K562 (cell line): ENCODE data around the gene VTA1. TPM values are rescaled to one million over a fixed set of nuclear protein-coding genes. Genes with fewer than 3 reads are reported as not detected.

ENCODE experiments used
- ATAC-seq: fragments of 200-7000 bp; cut with Tn5 transposase; 3 replicates; pipeline ENCODE4 v1.9.1; 2020; ENCODE audit warnings: moderate library complexity
- BruUV-seq: library from RNA; stranded (reverse); fragments of 400-500 nt; replicated peaks from 2 replicates; lab custom pipeline; 2021; lab: Mats Ljungman, UMichigan
- CTCF ChIA-PET: fragments of 300-600 bp; formaldehyde crosslinking; extraction: SDS; loops from one replicate; lab custom pipeline; 2021; ENCODE audit warnings: low intra/inter-chr PET ratio; lab: Yijun Ruan, JAX
- POLR2A ChIA-PET: fragments of 300-600, 350-650 bp; sonication (Branson Sonifier 250); formaldehyde crosslinking; extraction: SDS; loops from one replicate; lab custom pipeline; 2021; ENCODE audit warnings: antibody characterized with exemption, inconsistent platforms; lab: Yijun Ruan, JAX
- DNase-seq, 4 experiments: peaks; one replicate each; pipeline versions ENCODE4 v3.0.0 to v3.0.0-alpha.2; 2011 to 2018; ENCODE audit warnings: low spot score in 3 of 4, mixed read lengths in 3 of 4; ENCODE audit errors: extremely low read depth in 1 of 4
- FAIRE-seq: peaks from 2 replicates; lab custom pipeline; 2011; peaks lifted over from hg19 to GRCh38; lab: Jason Lieb, UNC
- H2AFZ ChIP-seq: 2 replicates; pipeline ENCODE4 v1.6.0; 2011; ENCODE audit warnings: low read depth, low read length, control low read depth, inconsistent platforms
- H3K27ac ChIP-seq: fragments of 200-600 bp; 3 replicates; pipeline ENCODE4 v1.8.0; 2011; ENCODE audit warnings: low read depth, mild to moderate bottlenecking, control low read depth, inconsistent platforms, low read length, moderate library complexity, mixed read lengths; ENCODE audit errors: extremely low read depth
- H3K27me3 ChIP-seq, 2 experiments: fragments of 300-600 bp in 1 of 2; 2 replicates in 1 of 2; 3 replicates in 1 of 2; pipeline versions ENCODE4 v1.6.0 to v1.8.0; 2011; ENCODE audit warnings: inconsistent platforms in 2 of 2, low read length in 2 of 2, mild to moderate bottlenecking in 1 of 2, mixed read lengths in 1 of 2, moderate library complexity in 1 of 2; ENCODE audit not compliant: control insufficient read depth in 2 of 2, insufficient read depth in 2 of 2
- H3K36me3 ChIP-seq: fragments of 300-600 bp; 3 replicates; pipeline ENCODE4 v1.8.0; 2011; ENCODE audit warnings: mild to moderate bottlenecking, low read length, inconsistent platforms; ENCODE audit not compliant: control insufficient read depth, insufficient read depth
- H3K4me1 ChIP-seq, 2 experiments: fragments of 200-600 bp in 1 of 2; replicated peaks in 1 of 2; 2 replicates in 1 of 2; 3 replicates in 1 of 2; pipeline versions ENCODE4 v1.5.1 to v1.8.0; 2011; ENCODE audit warnings: inconsistent platforms in 2 of 2, low read length in 2 of 2, mild to moderate bottlenecking in 1 of 2, mixed read lengths in 1 of 2, moderate library complexity in 1 of 2; ENCODE audit not compliant: control insufficient read depth in 2 of 2, insufficient read depth in 2 of 2
- H3K4me2 ChIP-seq: 2 replicates; pipeline ENCODE4 v1.6.1; 2011; ENCODE audit warnings: low read length, control low read depth, inconsistent platforms, mixed read lengths; ENCODE audit not compliant: insufficient read depth
- H3K4me3 ChIP-seq: fragments of 200-600 bp; sonication (generic), shearing (Covaris generic); 2 replicates; pipeline ENCODE4 v1.5.1; 2016; ENCODE audit warnings: control low read depth, inconsistent platforms
- H3K79me2 ChIP-seq: fragments of 200-600 bp; 3 replicates; pipeline ENCODE4 v1.8.0; 2011; ENCODE audit warnings: low read length, inconsistent platforms; ENCODE audit not compliant: control insufficient read depth, insufficient read depth
- H3K9ac ChIP-seq, 2 experiments: 2 replicates each; pipeline versions ENCODE4 v1.6.0 to v1.6.1; 2011; ENCODE audit warnings: low read depth in 2 of 2, low read length in 2 of 2, control low read depth in 1 of 2, inconsistent platforms in 1 of 2, mild to moderate bottlenecking in 1 of 2, mixed read lengths in 1 of 2; ENCODE audit not compliant: insufficient read depth in 1 of 2
- H3K9me1 ChIP-seq: one replicate; pipeline ENCODE4 v1.6.0; 2011; ENCODE audit warnings: inconsistent platforms, mild to moderate bottlenecking, low read length, moderate library complexity; ENCODE audit not compliant: control insufficient read depth, insufficient read depth
- H3K9me3 ChIP-seq: replicated peaks from 2 replicates; pipeline ENCODE4 v1.5.1; 2011; ENCODE audit warnings: low read depth, low read length, inconsistent platforms; ENCODE audit not compliant: control insufficient read depth, insufficient read depth
- H4K20me1 ChIP-seq: replicated peaks from 2 replicates; pipeline ENCODE4 v1.6.1; 2011; ENCODE audit warnings: low read length, inconsistent platforms, mixed read lengths; ENCODE audit not compliant: control insufficient read depth, insufficient read depth
- BHLHE40 ChIP-seq: IDR thresholded peaks from 2 replicates; pipeline ENCODE4 v1.6.1; 2011; ENCODE audit warnings: low read length, improper control_type of control experiment
- ILK ChIP-seq: fragments of 450-650 bp; IDR thresholded peaks from 2 replicates; pipeline ENCODE4 v1.6.1; 2016; ENCODE audit warnings: missing genetic modification characterization, low read depth, mild to moderate bottlenecking, missing compliant biosample characterization, moderate library complexity, borderline replicate concordance
- JUNB ChIP-seq: fragments of 450-650 bp; formaldehyde crosslinking; conservative IDR thresholded peaks from 2 replicates; pipeline ENCODE4 v1.4.0; 2020; ENCODE audit warnings: mild to moderate bottlenecking
- L3MBTL2 ChIP-seq: fragments of 450-650 bp; IDR thresholded peaks from 2 replicates; pipeline ENCODE4 v1.6.1; 2016; ENCODE audit warnings: mild to moderate bottlenecking, moderate library complexity
- MTF1 ChIP-seq: fragments of 250-450 bp; sonication (Bioruptor Pico); IDR thresholded peaks from 2 replicates; pipeline ENCODE4 v1.9.0; 2021; ENCODE audit warnings: moderate library complexity, mild to moderate bottlenecking, inconsistent platforms, borderline replicate concordance
- NR2C1 ChIP-seq, 2 experiments: fragments of 450-650 bp; IDR thresholded peaks; 2 replicates each; pipeline ENCODE4 v1.6.1; 2017; ENCODE audit warnings: mild to moderate bottlenecking in 2 of 2, antibody characterized with exemption in 1 of 2, inconsistent platforms in 1 of 2, missing compliant biosample characterization in 1 of 2, missing genetic modification characterization in 1 of 2
- SPI1 ChIP-seq: IDR thresholded peaks from 2 replicates; pipeline ENCODE4 v1.6.1; 2011; ENCODE audit warnings: low read depth, low read length, control low read depth, borderline replicate concordance
- TAL1 ChIP-seq: fragments of 450-650 bp; IDR thresholded peaks from 2 replicates; pipeline ENCODE4 v1.6.1; 2016; ENCODE audit warnings: mild to moderate bottlenecking
- TFAM ChIP-seq: fragments of 250-450 bp; sonication (Bioruptor Pico); conservative IDR thresholded peaks from 2 replicates; pipeline ENCODE4 v1.5.0; 2021; ENCODE audit warnings: mild to moderate bottlenecking, moderate library complexity
- ZBTB34 ChIP-seq: fragments of 250-450 bp; sonication (Bioruptor Pico); IDR thresholded peaks from 2 replicates; pipeline ENCODE4 v1.8.0; 2021; ENCODE audit warnings: mild to moderate bottlenecking, moderate library complexity
- ZNF324 ChIP-seq: fragments of 250-450 bp; sonication (Bioruptor Pico); IDR thresholded peaks from 2 replicates; pipeline ENCODE4 v1.4.0; 2020; ENCODE audit warnings: mild to moderate bottlenecking
- ZNF445 ChIP-seq: fragments of 250-450 bp; sonication (Bioruptor Pico); IDR thresholded peaks from 2 replicates; pipeline ENCODE4 v1.4.0; 2020; ENCODE audit warnings: low read depth, mild to moderate bottlenecking, moderate library complexity
- WGBS: fragments of 100-300 bp; shearing (Covaris generic); methylation state at CpG from one replicate; pipeline ENCODE4 v1.1.6; 2016; ENCODE audit warnings: low coverage, mixed read lengths; ENCODE audit not compliant: insufficient coverage; ENCODE audit errors: missing lambda C conversion rate; 5-methylcytosine and 5-hydroxymethylcytosine counted together
- in situ Hi-C: fragments of 300-500 bp; cut with MboI; formaldehyde crosslinking; loops from 4 replicates; pipeline ENCODE4 v1.15.0; 2018; ENCODE audit warnings: inconsistent platforms, mixed read lengths
- intact Hi-C: fragments of 100-400 bp; cut with micrococcal nuclease; formaldehyde crosslinking; loops from 2 replicates; pipeline ENCODE4 v1.14.2; 2022
- polyA plus RNA-seq, 8 experiments: library from polyadenylated mRNA; depleted of rRNA in 4 of 8; stranded (reverse) in 5 of 8; unstranded in 3 of 8; fragments of >200 nt; fragmentation: Nextera tagmentation in 2 of 8; fragmentation: Illumina TruSeq in 1 of 8; extraction: Ambion mirVana in 2 of 8; extraction: Trizol in 1 of 8; gene quantifications; 2 replicates each; pipeline versions ENCODE4 v1.2.1 to v1.2.3, GENCODE V29; 2011 to 2014; ENCODE audit warnings: inconsistent platforms in 1 of 8, missing spikeins in 1 of 8
- total RNA-seq, 7 experiments: library from RNA; depleted of rRNA in 6 of 7; stranded (reverse); fragments of >200 nt in 6 of 7; fragmentation: Illumina TruSeq in 2 of 7; extraction: Trizol in 2 of 7; gene quantifications; 2 replicates each; pipeline versions ENCODE4 v1.2.1 to v1.2.3, GENCODE V29; 2011 to 2021; ENCODE audit warnings: low replicate concordance in 1 of 7
- TF ChIP-seq, protein P1 (sequence below), 2 experiments: fragments of 450-650 bp in 1 of 2; sonication (generic) in 1 of 2; formaldehyde crosslinking in 1 of 2; IDR thresholded peaks in 1 of 2; conservative IDR thresholded peaks in 1 of 2; 2 replicates each; pipeline versions ENCODE4 v1.6.1 to v1.8.1; 2016 to 2023; ENCODE audit warnings: mild to moderate bottlenecking in 2 of 2, moderate library complexity in 2 of 2, inconsistent platforms in 1 of 2, missing genetic modification reagents in 1 of 2

Gene VTA1
- total and polyA plus RNA-seq, 9 of the 15 experiments (the other 6 are each of a cell fraction or from before 2014, with no cell fraction given) = 47.8 to 182 (median 84.6) TPM

DNA sequence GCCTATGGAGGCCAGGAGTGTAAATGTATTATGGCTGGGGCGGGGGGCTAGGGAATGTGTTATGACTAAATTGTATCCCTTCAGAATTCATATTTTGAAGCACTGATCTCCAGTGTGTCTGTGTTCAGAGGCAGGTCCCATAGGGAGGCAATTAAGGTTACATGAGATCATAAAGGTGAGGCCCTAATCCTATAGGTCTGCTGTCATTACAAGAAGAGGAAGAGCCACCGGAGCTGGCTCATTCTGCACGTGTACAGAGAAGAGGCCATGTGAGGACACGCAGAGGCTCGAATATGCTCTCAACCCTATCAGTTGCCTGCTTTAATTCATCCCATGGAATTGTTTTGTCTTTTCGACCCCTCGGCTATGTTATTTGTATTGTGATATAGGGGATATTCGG is 76.9 kb downstream of the VTA1 start:
- H2AFZ ChIP-seq = no peak overlapping the region
- H3K4me3 ChIP-seq = no peak overlapping the region
- DNase-seq = no peak
- no peaks in the 10 kb centered on the region for H3K9me3 ChIP-seq
- no peaks in the 10 kb centered on the region for H3K4me1 ChIP-seq
- peak; percentile 62 for ATAC-seq
- 29% methylated on average over 8 of the region's 8 CpGs for WGBS
- no peaks in the 10 kb centered on the region for H3K79me2 ChIP-seq
- no peaks in the 10 kb centered on the region for H3K9me1 ChIP-seq
- no peak for FAIRE-seq
- no peak overlapping the region for H3K9ac ChIP-seq
- CTCF ChIA-PET = no interaction called here
- no peak overlapping the region for H3K27ac ChIP-seq
- no peak overlapping the region for H3K4me2 ChIP-seq
- no TSS peak for BruUV-seq
- intact Hi-C loops = no loop called here
- POLR2A ChIA-PET = interaction anchor here (0.6 kb wide), 1 partner anchor 99 kb away, joined by 3 read pairs; no protein-coding TSS in a partner anchor
- TF ChIP-seq ILK (tag) (no peak), BHLHE40 (peak; percentile 31; the same call in 1 of the 2 replicates), SPI1 (peak; percentile 23; the same call in 1 of the 2 replicates), L3MBTL2 (peak; percentile 25; the same call in 1 of the 2 replicates)
- TF ChIP-seq, all 486 proteins: peak for 3
- no peaks in the 10 kb centered on the region for H3K27me3 ChIP-seq
- H4K20me1 ChIP-seq = no peaks in the 10 kb centered on the region
- in situ Hi-C loops = no loop called here
- H3K36me3 ChIP-seq = peaks cover 6% of the 10 kb centered on the region; the same call in 1 of the 3 replicates

- H4K20me1 ChIP-seq = no peaks in the 10 kb centered on the region
- no peak overlapping the region for H2AFZ ChIP-seq
- intact Hi-C loops = no loop called here
- ChIA-PET POLR2A (no interaction called here), CTCF (no interaction called here)
- no peaks in the 10 kb centered on the region for H3K27me3 ChIP-seq
- no peak overlapping the region for H3K9ac ChIP-seq
- H3K27ac ChIP-seq = no peak overlapping the region
- H3K4me3 ChIP-seq = no peak overlapping the region
- ATAC-seq (no peak; the same call in 2 of the 3 replicates), FAIRE-seq (no peak), DNase-seq (no peak)
- no peaks in the 10 kb centered on the region for H3K9me1 ChIP-seq
- H3K36me3 ChIP-seq = no peaks in the 10 kb centered on the region
- H3K79me2 ChIP-seq = no peaks in the 10 kb centered on the region
- no TSS peak for BruUV-seq
- H3K9me3 ChIP-seq = no peaks in the 10 kb centered on the region
- TF ChIP-seq JUNB (CRISPR knock-in tag) (no peak), NR2C1 (IDR thresholded peaks at IDR 0.05) (no peak), NR2C1 (tag; IDR thresholded peaks at IDR 0.05) (no peak), TFAM (CRISPR knock-in tag) (no peak), TAL1 (no peak), ZNF445 (CRISPR knock-in tag) (no peak), ZNF324 (CRISPR knock-in tag) (no peak), MTF1 (no peak), L3MBTL2 (no peak), ZBTB34 (CRISPR knock-in tag) (no peak)
- TF ChIP-seq, protein P1, sequence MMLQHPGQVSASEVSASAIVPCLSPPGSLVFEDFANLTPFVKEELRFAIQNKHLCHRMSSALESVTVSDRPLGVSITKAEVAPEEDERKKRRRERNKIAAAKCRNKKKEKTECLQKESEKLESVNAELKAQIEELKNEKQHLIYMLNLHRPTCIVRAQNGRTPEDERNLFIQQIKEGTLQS (IDR thresholded peaks at IDR 0.05) = no peak
- TF ChIP-seq, protein P1 (CRISPR knock-in tag; conservative IDR thresholded peaks at IDR 0.05) = no peak
- in situ Hi-C loops = no loop called here
- no peaks in the 10 kb centered on the region for H3K4me1 ChIP-seq
- no peak overlapping the region for H3K4me2 ChIP-seq
- WGBS = 24% methylated on average over 4 of the region's 4 CpGs
These were observed 78.1 kb downstream of the VTA1 start for GRCh38 chr6:142225115-142225514.
